ENCODE data around the gene YAF2. TPM values are rescaled to one million over a fixed set of nuclear protein-coding genes. Genes with fewer than 3 reads are reported as not detected.
"Not testable (repeated sequence)": the region's sequence is repeated elsewhere in the genome, so short reads cannot be mapped to it uniquely, and the experiment has no call there.

YAF2 gene
- total RNA-seq, 1 experiment from 2014 or later: 15.0 TPM

DNA sequence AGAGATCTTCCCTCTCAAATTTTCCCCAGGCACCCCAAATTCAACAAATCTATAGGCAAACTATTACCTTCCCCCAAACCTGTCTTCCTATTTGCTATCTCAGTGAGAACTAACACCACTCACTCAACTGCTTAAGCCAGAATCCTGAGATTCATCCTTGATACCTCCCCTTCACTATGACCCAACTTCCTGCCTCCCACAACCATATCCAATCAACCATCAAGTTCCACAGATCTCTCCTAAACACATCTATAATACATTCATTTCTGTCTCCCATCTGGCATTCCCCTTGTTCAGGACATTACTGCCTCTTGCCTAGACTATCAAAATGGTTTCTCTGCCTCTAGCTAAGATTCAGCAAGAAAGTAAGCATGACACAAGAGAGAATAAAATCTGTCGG, 21.3 kb downstream of the YAF2 start:
- TF ChIP-seq JUND (IDR thresholded peaks at IDR 0.05) (no peak), EGR1 (IDR thresholded peaks at IDR 0.05; ENCODE audit: low read depth) (no peak)
- TF ChIP-seq, protein P1, sequence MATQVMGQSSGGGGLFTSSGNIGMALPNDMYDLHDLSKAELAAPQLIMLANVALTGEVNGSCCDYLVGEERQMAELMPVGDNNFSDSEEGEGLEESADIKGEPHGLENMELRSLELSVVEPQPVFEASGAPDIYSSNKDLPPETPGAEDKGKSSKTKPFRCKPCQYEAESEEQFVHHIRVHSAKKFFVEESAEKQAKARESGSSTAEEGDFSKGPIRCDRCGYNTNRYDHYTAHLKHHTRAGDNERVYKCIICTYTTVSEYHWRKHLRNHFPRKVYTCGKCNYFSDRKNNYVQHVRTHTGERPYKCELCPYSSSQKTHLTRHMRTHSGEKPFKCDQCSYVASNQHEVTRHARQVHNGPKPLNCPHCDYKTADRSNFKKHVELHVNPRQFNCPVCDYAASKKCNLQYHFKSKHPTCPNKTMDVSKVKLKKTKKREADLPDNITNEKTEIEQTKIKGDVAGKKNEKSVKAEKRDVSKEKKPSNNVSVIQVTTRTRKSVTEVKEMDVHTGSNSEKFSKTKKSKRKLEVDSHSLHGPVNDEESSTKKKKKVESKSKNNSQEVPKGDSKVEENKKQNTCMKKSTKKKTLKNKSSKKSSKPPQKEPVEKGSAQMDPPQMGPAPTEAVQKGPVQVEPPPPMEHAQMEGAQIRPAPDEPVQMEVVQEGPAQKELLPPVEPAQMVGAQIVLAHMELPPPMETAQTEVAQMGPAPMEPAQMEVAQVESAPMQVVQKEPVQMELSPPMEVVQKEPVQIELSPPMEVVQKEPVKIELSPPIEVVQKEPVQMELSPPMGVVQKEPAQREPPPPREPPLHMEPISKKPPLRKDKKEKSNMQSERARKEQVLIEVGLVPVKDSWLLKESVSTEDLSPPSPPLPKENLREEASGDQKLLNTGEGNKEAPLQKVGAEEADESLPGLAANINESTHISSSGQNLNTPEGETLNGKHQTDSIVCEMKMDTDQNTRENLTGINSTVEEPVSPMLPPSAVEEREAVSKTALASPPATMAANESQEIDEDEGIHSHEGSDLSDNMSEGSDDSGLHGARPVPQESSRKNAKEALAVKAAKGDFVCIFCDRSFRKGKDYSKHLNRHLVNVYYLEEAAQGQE (IDR thresholded peaks at IDR 0.05; ENCODE audit: low read depth): no peak
- ATAC-seq: no peak
- H3K9me2 ChIP-seq (ENCODE audit: insufficient read depth): no peaks in the 10 kb centered on the region
- intact Hi-C loops (cut with micrococcal nuclease): no loop called here
- H3K9me3 ChIP-seq (ENCODE audit: control insufficient read depth in 1 of 2, insufficient read depth in 1 of 2, low read depth in 1 of 2, low read length in 2 of 2): no peaks in the 10 kb centered on the region
- ChIA-PET RAD21 (ENCODE audit: low non-redundant PET in 1 of 2, low total read pairs in 2 of 2, uncharacterized antibody in 2 of 2, unreplicated experiment in 2 of 2) (no interaction called here), CTCF (no interaction called here), POLR2A (no interaction called here)
- DNase-seq (ENCODE audit: low read depth, low spot score): no peak
- no peaks in the 10 kb centered on the region for H3K36me3 ChIP-seq (ENCODE audit: control insufficient read depth in 1 of 2, insufficient read depth in 2 of 2, low read length in 2 of 2)
- no peak overlapping the region for H2AFZ ChIP-seq (ENCODE audit: low read depth, low read length, poor library complexity, severe bottlenecking)
- H3K79me2 ChIP-seq (ENCODE audit: insufficient read depth, low read length): no peaks in the 10 kb centered on the region
- H3K4me3 ChIP-seq (replicated peaks in 1 of 2; ENCODE audit: low read depth in 1 of 2, low read length in 2 of 2): no peak overlapping the region
- no peaks in the 10 kb centered on the region; a peak in 1 of 4 replicates for H3K4me1 ChIP-seq (ENCODE audit: control insufficient read depth in 1 of 2, insufficient read depth in 2 of 2, low read length in 2 of 2)
- H3K9ac ChIP-seq (ENCODE audit: low read length): no peak overlapping the region
- BruUV-seq (replicated peaks): no TSS peak
- H3K27me3 ChIP-seq (ENCODE audit: insufficient read depth, low read length): no peaks in the 10 kb centered on the region
- H3K27ac ChIP-seq (ENCODE audit: low read depth, low read length): no peak overlapping the region
- no peaks in the 10 kb centered on the region; the same call in 1 of the 2 replicates for H4K20me1 ChIP-seq (ENCODE audit: insufficient read depth)
- no peak overlapping the region for H3K4me2 ChIP-seq (ENCODE audit: low read length)

DNA sequence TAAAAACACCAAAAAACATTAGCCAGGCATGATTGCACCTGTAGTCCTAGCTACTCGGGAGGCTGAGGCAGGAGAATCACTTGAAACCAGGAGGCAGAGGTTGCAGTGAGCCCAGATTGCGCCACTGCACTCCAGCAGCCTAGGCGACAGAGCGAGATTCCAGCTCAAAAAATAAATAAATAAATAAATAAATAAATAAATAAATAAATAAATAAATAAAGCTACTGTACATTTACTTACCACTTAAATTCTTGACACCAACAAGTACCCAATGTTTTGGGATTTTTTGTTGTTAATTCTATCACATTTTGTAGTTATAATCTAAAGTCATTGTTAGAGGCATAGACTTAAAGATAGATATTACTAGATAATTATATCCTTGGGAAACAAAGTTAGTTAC, 22.3 kb downstream of the YAF2 start:
- H3K27ac ChIP-seq (ENCODE audit: low read depth, low read length); H3K9me2 ChIP-seq (ENCODE audit: insufficient read depth); H3K36me3 ChIP-seq (ENCODE audit: control insufficient read depth in 1 of 2, insufficient read depth in 2 of 2, low read length in 2 of 2); RAD21 ChIA-PET (ENCODE audit: low non-redundant PET in 1 of 2, low total read pairs in 2 of 2, uncharacterized antibody in 2 of 2, unreplicated experiment in 2 of 2); intact Hi-C loops (cut with micrococcal nuclease); H3K27me3 ChIP-seq (ENCODE audit: insufficient read depth, low read length); BruUV-seq (replicated peaks); H3K9ac ChIP-seq (ENCODE audit: low read length); H3K4me2 ChIP-seq (ENCODE audit: low read length); H3K79me2 ChIP-seq (ENCODE audit: insufficient read depth, low read length); ATAC-seq; H2AFZ ChIP-seq (ENCODE audit: low read depth, low read length, poor library complexity, severe bottlenecking); CTCF ChIA-PET; H3K4me1 ChIP-seq (ENCODE audit: control insufficient read depth in 1 of 2, insufficient read depth in 2 of 2, low read length in 2 of 2); POLR2A ChIA-PET; H3K9me3 ChIP-seq (ENCODE audit: control insufficient read depth in 1 of 2, insufficient read depth in 1 of 2, low read depth in 1 of 2, low read length in 2 of 2); H4K20me1 ChIP-seq (ENCODE audit: insufficient read depth); DNase-seq (ENCODE audit: low read depth, low spot score); H3K4me3 ChIP-seq (replicated peaks in 1 of 2; ENCODE audit: low read depth in 1 of 2, low read length in 2 of 2): not testable (repeated sequence)
